IMR-90 (cell line): Measurements from ENCODE around the gene S100A6.

Experiments
- BHLHE40 ChIP-seq: fragments of 150-350 bp; IDR thresholded peaks from 2 replicates; pipeline ENCODE4 v1.6.1; 2016; ENCODE audit warnings: mild to moderate bottlenecking, low read depth, low read length
- FOS ChIP-seq: fragments of 150-350 bp; IDR thresholded peaks from 2 replicates; pipeline ENCODE4 v1.6.1; 2016; ENCODE audit warnings: low read depth, low read length
- MAFK ChIP-seq: IDR thresholded peaks from 2 replicates; pipeline ENCODE4 v1.6.1; 2012; ENCODE audit warnings: low read depth, low read length, improper control_type of control experiment
- MXI1 ChIP-seq: IDR thresholded peaks from 2 replicates; pipeline ENCODE4 v1.6.1; 2012; ENCODE audit warnings: low read depth, mild to moderate bottlenecking, low read length, moderate library complexity, borderline replicate concordance
- POLR2A ChIP-seq: IDR thresholded peaks from 2 replicates; pipeline ENCODE4 v1.6.1; 2012; ENCODE audit warnings: mild to moderate bottlenecking, low read depth, low read length
- RAD21 ChIP-seq: IDR thresholded peaks from 2 replicates; pipeline ENCODE4 v1.6.1; 2012; ENCODE audit warnings: low read length, improper control_type of control experiment
- RCOR1 ChIP-seq: IDR thresholded peaks from 2 replicates; pipeline ENCODE4 v1.6.1; 2012; ENCODE audit warnings: mild to moderate bottlenecking, low read length, improper control_type of control experiment; ENCODE audit not compliant: insufficient replicate concordance
- RFX5 ChIP-seq: IDR thresholded peaks from 2 replicates; pipeline ENCODE4 v1.8.0; 2012; ENCODE audit warnings: low read depth, mild to moderate bottlenecking, low read length, moderate library complexity
- TF ChIP-seq, protein P1 (sequence below): conservative IDR thresholded peaks from 2 replicates; pipeline ENCODE4 v1.5.1; 2012; ENCODE audit warnings: mild to moderate bottlenecking, low read depth, low read length, improper control_type of control experiment
- TF ChIP-seq, protein P2 (sequence below): fragments of 150-350 bp; IDR thresholded peaks from 2 replicates; pipeline ENCODE4 v1.6.1; 2016; ENCODE audit warnings: low read depth, mild to moderate bottlenecking, low read length, moderate library complexity, borderline replicate concordance

DNA sequence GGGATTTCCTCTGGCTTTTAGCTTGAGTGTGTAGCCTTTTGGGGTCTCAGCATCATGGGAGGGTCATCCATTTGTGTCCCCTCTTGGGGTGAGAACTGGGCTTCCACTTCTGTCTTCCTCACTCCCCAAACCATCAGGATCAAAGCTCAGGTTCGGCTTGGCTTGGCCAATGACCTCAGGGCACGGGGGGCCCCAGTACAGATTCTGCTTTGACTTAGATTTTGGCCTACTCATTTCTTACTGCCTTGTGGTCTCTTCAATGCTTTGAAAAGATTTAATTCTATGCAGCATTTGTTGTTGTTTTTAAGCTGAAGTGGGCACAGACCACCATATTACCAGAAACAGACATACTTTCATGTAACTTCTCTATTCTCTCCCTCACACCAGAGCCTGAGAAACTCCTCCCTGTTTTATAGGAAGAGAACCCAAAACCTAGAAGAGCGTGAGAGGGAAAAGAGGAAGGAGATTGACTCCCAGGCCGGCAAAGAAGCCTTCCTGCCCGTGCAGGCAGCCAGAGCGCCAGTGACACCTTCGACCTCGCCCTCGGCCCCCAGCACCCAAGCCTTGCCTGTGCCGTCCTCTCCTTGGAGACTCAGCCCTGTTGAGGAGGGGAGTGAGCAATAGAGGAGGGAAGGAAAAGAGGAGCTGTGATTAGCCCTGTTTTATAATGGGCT is 15.2 kb upstream of the S100A6 start:
- TF ChIP-seq MXI1 (no peak), POLR2A (no peak), RCOR1 (no peak), RAD21 (no peak), BHLHE40 (no peak), RFX5 (no peak), FOS (no peak), MAFK (no peak)
- TF ChIP-seq, protein P1, sequence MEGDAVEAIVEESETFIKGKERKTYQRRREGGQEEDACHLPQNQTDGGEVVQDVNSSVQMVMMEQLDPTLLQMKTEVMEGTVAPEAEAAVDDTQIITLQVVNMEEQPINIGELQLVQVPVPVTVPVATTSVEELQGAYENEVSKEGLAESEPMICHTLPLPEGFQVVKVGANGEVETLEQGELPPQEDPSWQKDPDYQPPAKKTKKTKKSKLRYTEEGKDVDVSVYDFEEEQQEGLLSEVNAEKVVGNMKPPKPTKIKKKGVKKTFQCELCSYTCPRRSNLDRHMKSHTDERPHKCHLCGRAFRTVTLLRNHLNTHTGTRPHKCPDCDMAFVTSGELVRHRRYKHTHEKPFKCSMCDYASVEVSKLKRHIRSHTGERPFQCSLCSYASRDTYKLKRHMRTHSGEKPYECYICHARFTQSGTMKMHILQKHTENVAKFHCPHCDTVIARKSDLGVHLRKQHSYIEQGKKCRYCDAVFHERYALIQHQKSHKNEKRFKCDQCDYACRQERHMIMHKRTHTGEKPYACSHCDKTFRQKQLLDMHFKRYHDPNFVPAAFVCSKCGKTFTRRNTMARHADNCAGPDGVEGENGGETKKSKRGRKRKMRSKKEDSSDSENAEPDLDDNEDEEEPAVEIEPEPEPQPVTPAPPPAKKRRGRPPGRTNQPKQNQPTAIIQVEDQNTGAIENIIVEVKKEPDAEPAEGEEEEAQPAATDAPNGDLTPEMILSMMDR: no peak
- TF ChIP-seq, protein P2, sequence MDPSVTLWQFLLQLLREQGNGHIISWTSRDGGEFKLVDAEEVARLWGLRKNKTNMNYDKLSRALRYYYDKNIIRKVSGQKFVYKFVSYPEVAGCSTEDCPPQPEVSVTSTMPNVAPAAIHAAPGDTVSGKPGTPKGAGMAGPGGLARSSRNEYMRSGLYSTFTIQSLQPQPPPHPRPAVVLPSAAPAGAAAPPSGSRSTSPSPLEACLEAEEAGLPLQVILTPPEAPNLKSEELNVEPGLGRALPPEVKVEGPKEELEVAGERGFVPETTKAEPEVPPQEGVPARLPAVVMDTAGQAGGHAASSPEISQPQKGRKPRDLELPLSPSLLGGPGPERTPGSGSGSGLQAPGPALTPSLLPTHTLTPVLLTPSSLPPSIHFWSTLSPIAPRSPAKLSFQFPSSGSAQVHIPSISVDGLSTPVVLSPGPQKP: no peak
